Activated CD8-positive, alpha-beta memory T cell treated with anti-CD3 and anti-CD28 coated beads for 36 hours (primary cell): ENCODE results near the gene ZNF776. TPM values are rescaled to one million over a fixed set of nuclear protein-coding genes. Genes with fewer than 3 reads are reported as not detected.
"Not testable (repeated sequence)": the region's sequence is repeated elsewhere in the genome, so short reads cannot be mapped to it uniquely, and the experiment has no call there.

Experiments used
- CTCF ChIA-PET: fragments of 350-600 bp; sonication (Branson Sonifier 250); formaldehyde crosslinking; loops from one replicate; lab custom pipeline; 2021; ENCODE audit warnings: antibody characterized with exemption; lab: Charles Lee
- POLR2A ChIA-PET: fragments of 350-600 bp; sonication (Branson Sonifier 250); formaldehyde crosslinking; loops from one replicate; lab custom pipeline; 2021; ENCODE audit warnings: antibody characterized with exemption; lab: Charles Lee
- total RNA-seq, 2 experiments: library from RNA; stranded (reverse); gene quantifications; one replicate each; pipeline ENCODE4 v1.2.3, GENCODE V29; 2021

The ZNF776 gene
- total RNA-seq, result 10 to 100 TPM; 10.2 to 10.8 TPM

- POLR2A ChIA-PET, result interaction anchor here (0.6 to 1.4 kb wide), 4 partner anchors 23 to 248 kb away, joined by 3 to 7 read pairs (median 6); partner anchors contain the start of gene ZNF586
- CTCF ChIA-PET, result interaction anchor here (0.9 to 1.0 kb wide), 2 partner anchors 72 to 158 kb away, joined by 3 to 4 read pairs; no protein-coding TSS in a partner anchor
Observed at GRCh38 chr19:57746580-57747471, at the start of gene ZNF776. ZNF776 (plus strand) TSS chr19:57746815; CDS start chr19:57747059, 244 bp downstream.

- ChIA-PET POLR2A (no interaction called here), CTCF (no interaction called here)
Observed at GRCh38 chr19:57701625-57702024, 45.0 kb upstream of the ZNF776 start.

- CTCF ChIA-PET, result interaction anchor here (1.4 kb wide), 1 partner anchor 25 kb away, joined by 3 read pairs; the partner anchor contains the start of gene ZNF551
- POLR2A ChIA-PET, result interaction anchor here (0.7 kb wide), 1 partner anchor 63 kb away, joined by 9 read pairs; the partner anchor contains the start of gene ZNF586
Observed at GRCh38 chr19:57706346-57706745, 40.3 kb upstream of the ZNF776 start.

GRCh38 chr19:57708641-57709361 is 37.8 kb upstream of the ZNF776 start, which contains the start of gene ZNF154:
ZNF154 (minus strand) TSS chr19:57709204; CDS start chr19:57708971, 233 bp downstream.
- CTCF ChIA-PET, result interaction anchor here (1.2 to 1.6 kb wide), 2 partner anchors 9 to 293 kb away, joined by 3 read pairs; partner anchors contain the start of gene ZNF606
- POLR2A ChIA-PET, result interaction anchor here (0.5 to 1.5 kb wide), 7 partner anchors 18 to 310 kb away, joined by 3 to 7 read pairs (median 3); partner anchors contain the start of genes ZNF134, ZNF211, ZNF586 and ZNF671

GRCh38 chr19:57709616-57710015 is 37.0 kb upstream of the ZNF776 start:
- ChIA-PET POLR2A (interaction anchor here (0.5 to 1.5 kb wide), 4 partner anchors 18 to 309 kb away, joined by 3 to 7 read pairs (median 3); partner anchors contain the start of genes ZNF134, ZNF211 and ZNF671), CTCF (interaction anchor here (1.6 kb wide), 1 partner anchor 293 kb away, joined by 3 read pairs; the partner anchor contains the start of gene ZNF606)

GRCh38 chr19:57712222-57712621 is 34.4 kb upstream of the ZNF776 start:
- CTCF ChIA-PET, result no interaction called here
- POLR2A ChIA-PET, result interaction anchor here (0.7 kb wide), 1 partner anchor 96 kb away, joined by 6 read pairs; no protein-coding TSS in a partner anchor

- POLR2A ChIA-PET, result interaction anchor here (0.6 kb wide), 1 partner anchor 29 kb away, joined by 3 read pairs; no protein-coding TSS in a partner anchor
- CTCF ChIA-PET, result no interaction called here
Observed at GRCh38 chr19:57719424-57719823, 27.2 kb upstream of the ZNF776 start.

GRCh38 chr19:57719901-57720519 is 26.6 kb upstream of the ZNF776 start:
- CTCF ChIA-PET, result interaction anchor here (1.0 kb wide), 1 partner anchor 135 kb away, joined by 3 read pairs; no protein-coding TSS in a partner anchor

GRCh38 chr19:57720878-57721277 is 25.7 kb upstream of the ZNF776 start:
- POLR2A ChIA-PET, result no interaction called here
- CTCF ChIA-PET, result interaction anchor here (1.0 kb wide), 1 partner anchor 134 kb away, joined by 3 read pairs; no protein-coding TSS in a partner anchor

More at GRCh38 chr19:57719901-57720519, 26.6 kb upstream of the ZNF776 start:
- POLR2A ChIA-PET, result no interaction called here

- POLR2A ChIA-PET, result not testable (repeated sequence)
- CTCF ChIA-PET, result interaction anchor here (0.6 to 0.7 kb wide), 2 partner anchors 105 to 417 kb away, joined by 3 read pairs; no protein-coding TSS in a partner anchor
Observed at GRCh38 chr19:57738320-57738719, 8.3 kb upstream of the ZNF776 start.

- CTCF ChIA-PET, result interaction anchor here (0.6 to 0.7 kb wide), 2 partner anchors 105 to 417 kb away, joined by 3 read pairs; no protein-coding TSS in a partner anchor
- POLR2A ChIA-PET, result not testable (repeated sequence)
Observed at GRCh38 chr19:57738770-57739169, 7.8 kb upstream of the ZNF776 start.

GRCh38 chr19:57747472-57747807 is 825 bp downstream of the ZNF776 start:
- POLR2A ChIA-PET, result interaction anchor here (0.6 to 0.7 kb wide), 3 partner anchors 22 to 247 kb away, joined by 3 to 7 read pairs (median 6); partner anchors contain the start of gene ZNF586

GRCh38 chr19:57748029-57748428 is 1.4 kb downstream of the ZNF776 start:
- ChIA-PET POLR2A (no interaction called here), CTCF (interaction anchor here (0.8 to 1.0 kb wide), 2 partner anchors 14 to 157 kb away, joined by 3 to 4 read pairs; no protein-coding TSS in a partner anchor)

More at GRCh38 chr19:57747472-57747807, 825 bp downstream of the ZNF776 start:
- CTCF ChIA-PET, result interaction anchor here (0.9 to 1.0 kb wide), 2 partner anchors 72 to 157 kb away, joined by 3 to 4 read pairs; no protein-coding TSS in a partner anchor

GRCh38 chr19:57754091-57754673 is 7.6 kb downstream of the ZNF776 start:
- POLR2A ChIA-PET, result no interaction called here
- CTCF ChIA-PET, result no interaction called here

GRCh38 chr19:57755031-57755430 is 8.4 kb downstream of the ZNF776 start:
- ChIA-PET CTCF (no interaction called here), POLR2A (no interaction called here)

- CTCF ChIA-PET, result no interaction called here
Observed at GRCh38 chr19:57757941-57758340, 11.3 kb downstream of the ZNF776 start.

GRCh38 chr19:57759096-57759495 is 12.5 kb downstream of the ZNF776 start:
- ChIA-PET CTCF (interaction anchor here (0.6 kb wide), 1 partner anchor 131 kb away, joined by 4 read pairs; no protein-coding TSS in a partner anchor), POLR2A (no interaction called here)

More at GRCh38 chr19:57757941-57758340, 11.3 kb downstream of the ZNF776 start:
- POLR2A ChIA-PET, result no interaction called here
